ENCODE measurements around the gene NUP205.
"Not testable (repeated sequence)": the region's sequence is repeated elsewhere in the genome, so short reads cannot be mapped to it uniquely, and the experiment has no call there.

Gene NUP205

DNA sequence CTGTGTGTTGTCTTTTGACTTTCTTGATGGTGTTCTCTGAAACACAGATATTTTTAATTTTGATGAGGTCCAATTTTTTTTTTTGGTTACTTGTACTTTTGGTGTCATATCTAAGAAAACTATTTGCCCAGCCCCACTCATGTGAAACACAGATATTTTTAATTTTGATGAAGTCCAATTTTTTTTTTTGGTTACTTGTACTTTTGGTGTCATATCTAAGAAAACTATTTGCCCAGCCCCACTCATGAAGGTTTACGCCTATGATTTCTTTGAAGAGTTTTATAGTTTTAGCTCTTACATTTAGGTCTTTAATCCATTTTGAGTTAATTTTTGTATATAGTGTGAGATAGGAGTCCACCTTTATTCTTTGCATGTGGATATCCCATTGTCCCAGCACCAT is 109.9 kb downstream of the NUP205 start:
- not testable (repeated sequence) for DNase-seq (ENCODE audit: low spot score)

DNA sequence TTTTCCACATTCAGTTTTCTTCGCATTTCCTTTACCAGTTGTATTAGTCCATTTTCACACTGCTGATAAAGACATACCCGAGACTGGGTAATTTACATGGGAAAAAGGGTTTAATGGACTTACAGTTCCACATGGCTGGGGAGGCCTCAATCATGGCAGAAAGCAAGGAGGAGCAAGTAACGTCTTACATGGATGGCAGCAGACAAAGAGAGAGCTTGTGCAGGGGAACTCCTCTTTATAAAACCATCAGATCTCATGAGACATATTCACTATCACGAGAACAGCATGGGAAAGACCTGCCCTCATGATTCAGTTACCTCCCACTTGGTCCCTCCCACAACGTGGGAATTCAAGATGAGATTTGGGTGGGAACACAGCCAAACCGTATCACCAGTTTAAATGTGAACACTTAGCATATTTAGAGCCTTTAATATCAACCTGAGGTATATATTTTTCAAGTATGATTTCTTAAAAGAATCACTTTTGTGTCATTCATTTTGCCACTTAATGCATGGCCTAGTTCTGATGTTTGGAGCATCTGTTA is 111.2 kb downstream of the NUP205 start:
- not testable (repeated sequence) for DNase-seq (ENCODE audit: low spot score)

DNA sequence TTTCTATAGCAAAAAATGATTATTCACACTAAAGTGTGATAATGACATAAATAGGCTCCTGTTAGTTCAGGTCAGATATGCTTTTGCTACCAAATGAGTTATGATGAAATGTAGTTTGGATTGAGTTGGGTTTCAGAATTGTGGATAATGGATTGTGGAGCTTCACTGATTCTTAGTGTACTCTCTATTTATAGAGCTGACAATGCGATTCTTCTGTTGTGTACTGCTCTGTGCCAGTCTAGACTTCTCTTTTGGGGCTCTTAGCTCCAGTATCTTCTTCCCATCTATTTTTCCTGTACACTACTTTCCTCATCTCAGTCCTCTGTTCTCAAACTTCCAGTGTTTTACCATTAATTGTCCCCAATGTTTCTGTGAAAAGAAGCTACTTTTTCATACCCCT is 112.1 kb downstream of the NUP205 start:
- no peak for DNase-seq (ENCODE audit: low spot score)

DNA sequence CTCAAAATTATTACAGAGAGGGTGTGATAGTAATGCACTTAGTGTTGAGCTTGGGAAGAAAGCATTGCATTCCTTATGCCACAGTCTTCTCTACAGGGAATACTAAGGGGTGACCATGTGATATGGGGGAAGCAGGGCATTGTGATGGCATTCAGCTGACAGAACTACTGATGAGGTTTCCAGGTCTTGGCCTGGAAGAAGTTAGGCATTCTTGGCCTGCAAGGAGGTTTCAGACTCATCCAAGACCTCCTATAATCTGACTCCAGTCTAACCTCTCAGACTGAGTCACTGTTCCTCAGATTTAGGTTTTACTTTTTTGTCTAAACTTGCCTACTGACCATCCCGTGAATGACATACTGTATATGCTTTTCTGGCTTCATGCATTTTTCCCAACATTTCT is 112.5 kb downstream of the NUP205 start:
- no peak for DNase-seq (ENCODE audit: low spot score)

DNA sequence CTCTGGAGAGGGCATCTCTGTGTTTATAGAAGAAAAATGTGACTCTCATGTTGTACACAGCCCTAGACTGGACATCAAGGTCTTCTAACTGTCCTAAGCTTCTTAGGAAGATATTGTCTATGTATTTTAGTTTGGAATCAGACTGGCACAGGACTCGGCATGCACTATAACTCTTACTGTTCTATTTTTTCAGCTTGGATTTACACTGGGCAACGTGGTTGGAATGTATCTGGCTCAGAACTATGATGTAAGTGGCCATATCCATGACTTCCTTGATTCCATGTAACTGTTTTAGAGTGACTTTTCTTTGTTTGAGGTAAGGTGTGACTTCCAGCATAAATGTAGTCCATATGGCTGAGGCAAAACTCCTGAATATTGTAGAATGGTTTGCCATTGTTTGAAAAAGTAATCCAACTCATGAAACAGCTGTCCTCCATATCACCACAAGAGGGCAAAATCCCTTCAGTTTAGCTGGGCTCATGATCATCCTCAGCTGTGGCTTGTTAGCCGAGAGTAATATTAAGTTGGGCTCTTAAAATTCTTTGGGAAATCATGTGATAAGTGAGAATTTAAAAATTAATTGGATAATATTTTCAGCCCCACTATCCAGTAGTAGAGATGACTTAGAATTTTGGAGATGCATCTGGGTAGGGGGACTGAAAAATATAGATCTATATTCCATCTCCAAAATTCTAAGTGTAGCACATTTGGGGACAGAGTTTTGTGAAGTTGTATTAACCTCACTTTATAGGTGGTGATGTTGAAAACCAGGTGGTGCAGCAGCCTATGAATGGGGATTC is 115.0 kb downstream of the NUP205 start:
- peak; percentile 7 for DNase-seq (ENCODE audit: low spot score)

DNA sequence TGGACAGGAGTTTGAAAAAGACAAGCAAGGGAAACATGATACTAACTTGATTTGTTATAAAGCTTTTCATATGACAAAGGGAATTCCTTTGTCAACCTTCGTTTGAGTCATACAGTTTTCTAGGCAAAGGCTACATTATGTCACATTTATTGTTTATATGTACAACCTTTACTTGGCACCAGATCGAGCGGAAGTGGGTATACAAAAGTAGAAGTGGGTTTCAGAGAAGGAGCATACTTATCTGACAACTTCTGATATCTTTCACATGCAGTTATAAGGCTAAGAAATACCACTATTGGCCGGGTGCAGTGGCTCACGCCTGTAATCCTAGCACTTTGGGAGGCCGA is 115.6 kb downstream of the NUP205 start:
- DNase-seq (ENCODE audit: low spot score), result no peak

DNA sequence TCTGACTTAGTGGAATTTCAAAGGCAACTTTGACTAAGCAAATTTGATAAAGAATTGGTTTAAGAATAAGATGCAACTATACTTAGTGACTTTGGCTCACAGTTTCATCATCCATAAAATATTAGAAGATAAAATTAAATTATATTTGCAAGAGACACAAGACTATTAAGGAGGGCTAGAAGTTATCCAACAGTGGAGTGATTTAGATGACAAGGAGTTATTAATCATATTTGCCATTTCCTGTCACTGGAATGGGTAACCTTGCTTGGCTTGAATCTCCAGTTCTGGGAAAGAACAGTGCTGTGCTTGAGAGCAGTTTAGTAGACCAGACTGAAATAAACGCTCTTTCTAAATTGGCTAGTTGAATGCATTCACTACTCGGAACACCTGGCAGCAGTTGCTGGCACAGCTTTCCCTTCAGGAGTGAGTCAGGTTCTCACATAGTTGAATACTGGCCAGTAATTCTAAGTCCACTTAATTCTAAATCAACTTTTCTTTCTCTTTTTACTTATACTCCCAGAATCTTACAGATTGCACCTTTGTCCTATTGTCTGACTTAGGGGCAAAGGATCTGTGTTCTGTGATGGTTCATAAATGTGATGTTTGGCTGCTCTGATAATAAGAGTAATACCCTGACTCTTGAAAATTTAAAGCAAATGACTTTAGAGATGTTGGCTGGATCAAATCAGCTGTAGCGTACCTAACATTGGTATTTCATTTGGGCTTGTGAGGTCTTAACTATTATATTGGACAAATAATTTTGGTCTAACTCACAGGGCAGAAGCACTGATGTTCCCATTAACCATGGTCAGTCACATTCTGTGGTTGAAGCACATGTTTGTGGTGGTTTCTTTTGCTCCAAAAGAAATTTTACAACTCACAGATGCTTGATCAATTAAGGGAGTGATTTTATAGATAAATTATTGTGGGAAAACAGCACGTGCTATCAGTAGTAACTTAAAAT is 121.2 kb downstream of the NUP205 start:
- DNase-seq (ENCODE audit: low spot score), result no peak

DNA sequence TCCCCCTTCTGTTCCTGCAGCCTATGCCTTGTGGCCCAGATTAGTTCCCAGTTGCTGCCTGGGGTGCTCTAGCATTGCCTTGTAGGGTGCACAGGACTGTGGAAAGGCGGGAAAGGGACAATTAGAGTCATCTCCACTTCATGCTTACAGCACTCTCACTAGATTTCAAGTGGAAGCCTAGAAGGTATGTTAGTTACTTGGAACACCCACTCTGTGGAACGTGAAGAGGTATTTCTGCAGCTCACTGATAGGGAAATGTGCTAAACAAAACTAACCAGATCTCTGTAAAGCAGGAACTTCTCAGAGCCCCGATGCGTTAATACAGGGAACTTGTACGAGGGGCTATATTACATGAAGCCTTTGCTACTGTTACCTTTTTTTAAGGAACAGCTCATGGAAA is 124.0 kb downstream of the NUP205 start:
- no peak for DNase-seq (ENCODE audit: low spot score)

DNA sequence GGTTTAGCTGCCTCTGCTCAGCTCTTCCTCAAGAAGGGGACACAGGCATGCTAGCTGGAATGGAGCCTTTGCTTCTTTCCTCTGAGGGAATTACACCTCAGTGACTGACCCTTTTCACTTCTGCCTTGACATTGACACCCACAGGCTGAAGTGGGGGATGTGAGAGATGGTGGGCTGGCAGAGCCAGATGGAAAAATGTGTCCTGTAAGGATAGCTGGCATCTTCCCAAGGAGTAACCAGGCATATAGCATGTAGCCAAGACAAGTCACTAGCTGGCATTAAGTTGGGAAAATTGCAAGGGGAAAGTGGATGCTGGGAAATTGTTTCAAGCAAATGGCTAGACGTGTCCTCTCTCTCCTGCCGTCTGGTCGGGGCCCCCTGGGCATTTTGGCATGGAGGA is 124.5 kb downstream of the NUP205 start:
- no peak for DNase-seq (ENCODE audit: low spot score)

DNA sequence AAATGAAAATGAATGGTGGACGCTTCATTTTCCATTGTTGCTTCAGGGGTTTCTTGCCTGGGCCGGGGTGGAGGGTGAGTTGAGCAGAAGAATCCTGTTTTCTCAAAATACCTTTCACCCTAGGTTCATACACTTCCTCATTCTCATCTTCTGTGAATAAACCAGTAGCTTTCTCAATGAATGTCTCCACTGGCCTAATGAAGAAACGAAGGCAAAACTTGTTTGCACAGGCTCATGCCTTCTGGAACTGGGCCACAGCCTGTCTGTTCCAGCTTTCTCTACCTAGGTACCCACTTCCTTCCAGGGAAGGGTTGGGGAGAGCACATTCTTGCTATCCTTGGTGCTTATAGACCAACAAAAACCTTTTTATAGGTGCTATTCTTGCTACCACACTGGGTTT is 125.9 kb downstream of the NUP205 start:
- DNase-seq (ENCODE audit: low spot score), result no peak

DNA sequence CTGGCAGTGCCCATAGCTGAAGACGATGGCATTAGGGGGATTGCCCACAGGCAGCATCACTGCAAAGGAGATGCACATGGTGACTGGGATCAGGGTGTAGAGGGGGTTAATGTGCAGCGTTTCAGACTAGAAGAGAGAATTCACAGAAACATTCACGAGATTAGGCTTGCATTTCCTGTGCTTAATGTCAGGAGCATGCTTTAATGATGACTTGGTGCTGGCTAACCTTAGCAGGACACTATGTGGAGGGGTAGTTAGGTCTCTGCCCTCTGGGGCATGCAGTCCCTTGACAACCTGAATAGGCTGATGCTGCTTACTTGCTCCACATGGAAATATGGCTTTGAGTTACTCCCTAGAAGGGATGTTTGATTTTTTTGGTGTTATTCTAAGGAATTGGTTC is 126.4 kb downstream of the NUP205 start:
- no peak for DNase-seq (ENCODE audit: low spot score)

DNA sequence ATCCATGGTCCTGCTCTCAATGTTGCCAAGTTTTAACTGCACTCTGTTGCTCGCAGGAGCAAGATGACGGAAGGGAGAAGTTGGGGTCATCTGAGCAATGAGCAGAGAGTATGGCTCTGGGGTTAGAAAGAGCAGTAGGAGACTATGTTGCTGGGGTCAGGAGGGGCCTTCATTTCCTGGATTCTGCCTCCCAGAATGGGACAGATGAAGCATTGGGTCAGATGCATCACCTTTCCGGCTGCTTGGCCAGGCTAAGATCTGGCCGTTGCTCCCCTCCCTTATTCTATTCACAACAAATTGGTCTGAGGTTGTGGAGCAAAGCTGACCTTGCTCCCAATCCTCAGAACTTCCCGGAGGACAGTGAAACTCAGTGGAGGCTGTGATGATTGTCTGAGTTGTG is 127.0 kb downstream of the NUP205 start:
- no peak for DNase-seq (ENCODE audit: low spot score)

DNA sequence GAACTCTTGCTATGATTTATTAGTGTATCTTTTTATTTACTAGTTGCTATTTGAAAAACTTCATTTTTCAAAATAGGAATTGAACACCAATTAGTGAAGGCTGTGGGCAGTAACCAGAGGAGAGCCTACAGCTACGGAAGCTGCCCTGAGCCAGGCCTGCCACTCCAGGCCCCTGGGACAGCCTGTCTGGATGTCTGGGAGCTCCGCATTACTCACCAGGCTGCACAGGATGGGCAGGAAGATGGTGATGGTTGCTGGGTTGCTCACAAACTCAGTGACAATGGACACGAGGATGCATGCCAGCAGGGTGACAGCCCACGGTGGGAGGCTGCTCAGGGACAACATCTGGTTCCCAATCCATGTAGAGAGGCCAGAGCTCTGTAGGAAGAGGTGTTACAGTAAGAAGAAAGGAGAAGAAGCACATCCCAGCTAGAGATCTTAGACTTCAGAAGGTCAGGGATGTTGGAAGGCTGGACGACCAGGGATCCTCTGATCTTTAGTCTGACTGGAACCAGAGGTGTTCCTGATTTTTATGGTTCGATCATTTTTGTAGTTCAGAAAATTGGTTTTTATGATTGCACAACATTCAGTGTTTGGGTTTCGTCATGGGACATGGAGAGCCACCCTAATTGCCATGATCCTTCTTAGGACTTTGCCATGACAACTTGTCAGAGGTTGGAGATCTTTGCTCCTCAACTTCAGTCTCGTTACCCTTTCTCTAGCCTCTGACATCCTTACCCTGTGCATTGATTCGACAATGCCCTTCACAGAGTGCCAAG is 127.8 kb downstream of the NUP205 start:
- no peak for DNase-seq (ENCODE audit: low spot score)

DNA sequence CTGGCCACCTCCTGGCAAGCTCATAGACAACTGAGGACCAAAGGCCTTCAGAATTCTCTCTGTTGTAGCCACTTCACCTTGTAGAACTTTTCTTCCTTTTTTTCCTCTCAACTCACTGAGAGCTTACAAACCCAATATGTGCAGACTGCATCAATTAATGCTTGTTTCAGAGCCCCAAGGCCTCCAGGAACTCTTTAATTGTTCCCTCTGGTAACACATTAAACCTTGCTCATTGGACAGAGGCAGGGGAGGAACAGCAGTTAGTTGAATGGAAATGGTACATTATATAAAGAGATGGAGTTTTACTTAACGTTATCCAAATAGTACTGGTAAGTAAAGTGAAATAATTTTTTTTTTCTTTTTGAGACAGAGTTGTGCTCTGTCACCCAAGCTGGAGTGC is 129.7 kb downstream of the NUP205 start:
- DNase-seq (ENCODE audit: low spot score), result no peak

DNA sequence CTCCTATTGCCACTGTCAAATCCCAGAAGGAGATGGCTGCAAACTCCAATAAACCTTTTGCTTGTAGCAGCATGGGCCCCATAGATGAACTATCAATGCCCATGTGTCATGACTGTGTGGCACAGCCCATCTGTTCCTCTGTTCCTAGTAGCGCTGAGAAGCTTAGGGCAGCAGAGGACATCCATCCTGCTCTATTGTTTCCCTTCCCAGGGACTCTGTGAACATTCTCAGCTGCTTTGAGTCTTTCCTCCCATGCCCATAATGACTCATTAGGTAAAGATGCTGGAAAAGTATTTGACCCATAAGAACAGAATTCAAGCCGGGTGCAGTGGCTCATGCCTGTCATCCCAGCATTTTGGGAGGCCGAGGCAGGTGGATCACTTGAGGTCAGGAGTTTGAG is 132.8 kb downstream of the NUP205 start:
- no peak for DNase-seq (ENCODE audit: low spot score)

DNA sequence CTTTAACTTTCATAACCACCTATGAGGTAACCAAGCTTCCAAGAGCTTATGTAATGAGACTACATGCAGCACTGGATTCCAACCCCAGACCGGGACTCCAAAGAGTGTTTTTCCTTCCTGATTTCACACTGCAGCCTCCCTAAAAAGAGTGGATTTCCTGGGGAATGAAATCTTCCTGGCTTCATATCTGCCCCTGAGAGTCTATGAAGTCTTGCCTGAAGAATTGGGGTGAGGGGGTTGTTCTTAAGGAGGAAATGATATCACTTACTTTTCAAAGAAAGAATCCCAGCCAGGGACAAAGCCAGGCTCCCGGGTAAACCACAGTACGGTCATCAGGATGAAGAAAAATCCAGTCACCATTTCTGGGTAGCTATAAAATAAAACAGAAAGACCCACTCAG is 134.3 kb downstream of the NUP205 start:
- no peak for DNase-seq (ENCODE audit: low spot score)

DNA sequence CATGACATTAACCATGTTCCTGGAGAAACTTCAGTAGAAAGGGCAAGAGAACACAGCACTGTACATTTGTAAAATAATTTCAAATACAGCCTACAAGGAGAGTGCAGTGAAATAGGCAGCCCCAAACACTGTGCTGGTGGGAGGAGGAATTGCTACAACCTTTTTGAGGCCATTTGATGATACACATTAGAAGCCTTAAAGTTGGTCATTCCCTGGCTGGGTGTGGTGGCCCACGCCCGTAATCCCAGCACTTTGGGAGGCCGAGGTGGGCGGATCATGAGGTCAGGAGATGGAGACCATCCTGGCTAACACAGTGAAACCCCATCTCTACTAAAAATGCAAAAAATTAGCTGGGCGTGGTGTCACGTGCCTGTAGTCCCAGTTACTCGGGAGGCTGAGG is 134.9 kb downstream of the NUP205 start:
- DNase-seq (ENCODE audit: low spot score), result not testable (repeated sequence)

DNA sequence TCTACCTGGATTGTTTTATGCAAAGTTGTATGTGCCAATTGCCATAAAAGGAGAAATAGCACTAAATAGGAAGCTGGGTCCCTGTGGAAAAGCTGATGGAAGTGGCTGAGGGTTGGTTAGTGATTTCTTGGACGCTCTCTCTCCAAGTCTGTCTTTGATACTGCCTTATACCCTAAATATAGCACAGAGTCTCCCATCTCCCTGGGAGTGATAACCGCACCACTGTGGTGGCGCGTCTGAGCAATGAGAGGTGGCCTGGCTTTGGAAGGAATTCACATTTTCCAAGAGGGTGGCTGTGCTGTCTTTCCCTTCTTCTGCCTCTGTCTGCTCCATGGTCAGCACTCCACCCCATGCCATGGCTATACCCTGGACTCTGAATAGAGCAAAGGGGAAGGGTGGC is 135.8 kb downstream of the NUP205 start:
- DNase-seq (ENCODE audit: low spot score), result no peak

DNA sequence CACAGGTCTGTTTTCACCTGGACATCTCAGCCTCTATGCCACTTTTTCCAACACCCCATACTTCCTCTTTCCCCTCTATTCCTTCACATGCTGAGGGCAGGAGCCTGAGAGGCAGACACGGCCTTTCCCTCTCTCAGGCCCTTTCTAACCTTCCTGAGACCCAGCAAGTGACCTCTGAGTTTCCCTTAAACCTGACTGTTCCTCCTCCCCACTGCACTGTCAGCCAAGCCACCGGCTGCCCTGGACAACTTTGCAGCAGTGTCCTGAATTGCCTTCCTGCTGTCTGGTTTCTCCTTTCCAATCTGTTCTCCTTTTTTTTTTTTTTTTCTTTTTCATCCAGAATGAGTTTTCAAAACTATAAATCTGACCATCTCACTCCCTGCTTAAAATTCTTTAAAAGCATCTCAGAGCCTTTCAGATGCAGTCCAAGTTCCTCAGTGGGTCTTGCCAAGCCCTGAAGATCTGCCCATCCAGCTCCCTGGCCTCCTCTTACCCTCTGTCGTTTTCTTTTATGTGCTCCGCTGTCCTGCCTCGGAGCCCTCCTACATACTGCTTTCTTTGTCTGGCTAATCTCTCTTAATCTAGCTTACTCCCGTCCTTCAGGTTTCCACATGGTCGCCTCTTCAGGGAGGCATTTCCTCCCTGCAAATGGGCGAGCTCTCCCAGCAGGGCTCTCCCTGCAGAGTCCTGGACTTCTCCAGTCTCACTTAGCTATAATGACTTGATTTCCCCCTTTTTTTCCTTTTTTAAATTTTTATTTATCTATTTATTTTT is 139.7 kb downstream of the NUP205 start:
- no peak for DNase-seq (ENCODE audit: low spot score)
